NCI-H510A (cell line): ENCODE data around the gene DEUP1.
A peak's percentile ranks its signal among the peaks of the same experiment; 100 is the strongest.
"Not testable (repeated sequence)": the region's sequence is repeated elsewhere in the genome, so short reads cannot be mapped to it uniquely, and the experiment has no call there.

Source experiments
- DNase-seq: peaks from one replicate; lab custom pipeline; 2025; lab: John Stamatoyannopoulos, UW

Gene DEUP1

DNA sequence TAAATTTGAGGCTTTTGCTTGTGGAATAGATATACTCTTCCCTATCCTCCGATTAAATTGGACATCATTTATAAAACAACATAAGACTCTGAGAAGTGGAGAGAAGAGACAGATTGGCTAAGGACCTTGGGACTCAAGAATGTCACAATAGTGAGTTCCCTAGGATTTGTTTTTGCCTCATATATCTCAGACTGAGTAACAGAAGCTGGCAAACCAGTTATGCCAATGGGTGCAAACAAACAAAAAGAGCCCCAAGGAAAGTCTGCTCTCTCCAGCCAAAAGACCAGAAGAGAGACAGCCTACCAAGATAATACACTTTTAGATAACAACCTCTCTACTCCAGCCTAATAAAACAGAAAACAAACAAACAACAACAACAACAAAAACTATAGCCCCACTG, 28.9 kb downstream of the DEUP1 start:
- no peak for DNase-seq

DNA sequence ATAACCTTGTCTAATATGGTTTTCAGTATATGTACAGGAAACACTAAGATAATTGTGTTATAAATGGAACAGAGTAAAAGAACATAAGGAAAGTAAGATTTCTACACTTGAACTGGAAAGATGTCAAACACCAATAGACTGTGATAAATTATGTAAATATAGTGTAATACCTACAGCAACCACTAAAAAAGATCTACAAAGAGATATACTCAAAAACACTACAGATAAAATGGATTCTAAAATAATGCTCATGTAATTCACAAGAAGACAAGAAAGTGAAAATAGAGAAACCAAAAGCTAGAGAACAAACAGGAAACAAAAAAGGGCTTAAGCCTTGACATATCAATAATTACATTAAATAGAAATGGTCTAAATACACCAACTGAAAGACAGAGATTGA, 30.9 kb downstream of the DEUP1 start:
- DNase-seq, result no peak

DNA sequence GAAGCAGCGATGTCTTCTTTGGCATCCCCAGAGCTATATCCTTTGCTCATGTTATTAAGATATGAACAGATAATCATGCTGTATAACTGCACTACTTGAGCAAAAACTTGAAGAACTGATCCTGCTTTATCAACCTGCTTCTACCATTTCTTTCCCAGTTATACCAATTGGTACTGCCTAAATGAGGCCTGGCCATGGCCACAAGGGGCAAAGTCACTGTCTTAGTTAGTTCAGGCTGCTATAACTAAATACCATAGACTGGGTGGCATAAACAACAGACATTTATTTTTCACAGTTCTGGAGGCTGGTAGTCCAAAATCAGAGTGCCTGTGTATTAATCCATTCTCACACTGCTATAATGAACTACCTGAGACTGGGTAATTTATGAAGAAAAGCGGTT, 37.5 kb downstream of the DEUP1 start:
- no peak for DNase-seq

DNA sequence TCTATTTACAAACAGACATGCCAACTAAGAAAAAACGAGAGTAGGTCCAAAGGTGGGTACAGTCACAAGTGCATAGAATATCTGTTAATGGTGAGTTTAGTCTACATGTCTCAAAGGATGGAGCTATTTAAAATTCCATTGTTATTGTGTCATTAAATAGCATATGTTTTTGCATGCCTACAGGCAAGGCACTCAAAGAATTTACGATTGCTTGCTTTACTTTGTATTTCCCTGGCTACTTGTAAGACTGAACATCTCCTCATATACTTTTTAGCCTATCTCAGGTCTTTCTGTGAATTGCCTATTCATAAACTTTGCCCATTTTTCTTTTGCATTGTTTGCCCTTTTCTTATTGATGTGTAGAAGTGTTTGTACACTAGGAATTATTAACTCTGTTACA, 39.7 kb downstream of the DEUP1 start:
- DNase-seq, result no peak

DNA sequence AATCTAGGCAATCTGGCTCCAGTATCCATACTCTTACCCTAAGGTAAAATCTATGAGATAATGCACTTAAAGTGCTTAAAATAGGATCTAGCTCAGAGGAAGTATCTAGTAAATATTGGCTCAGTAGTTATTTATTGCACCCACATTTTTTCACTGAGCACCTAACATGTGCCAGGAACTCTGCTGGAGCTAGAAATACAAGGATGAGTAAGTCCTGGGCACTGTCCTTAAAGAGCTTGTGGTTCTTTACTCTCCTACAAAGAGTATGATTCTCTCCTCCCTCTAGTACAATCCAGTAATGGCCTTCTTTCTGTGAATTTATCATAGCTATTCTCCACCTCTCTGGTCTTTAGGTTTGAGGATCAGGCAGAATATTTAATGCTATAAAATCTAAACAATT, 59.2 kb downstream of the DEUP1 start:
- DNase-seq, result no peak

DNA sequence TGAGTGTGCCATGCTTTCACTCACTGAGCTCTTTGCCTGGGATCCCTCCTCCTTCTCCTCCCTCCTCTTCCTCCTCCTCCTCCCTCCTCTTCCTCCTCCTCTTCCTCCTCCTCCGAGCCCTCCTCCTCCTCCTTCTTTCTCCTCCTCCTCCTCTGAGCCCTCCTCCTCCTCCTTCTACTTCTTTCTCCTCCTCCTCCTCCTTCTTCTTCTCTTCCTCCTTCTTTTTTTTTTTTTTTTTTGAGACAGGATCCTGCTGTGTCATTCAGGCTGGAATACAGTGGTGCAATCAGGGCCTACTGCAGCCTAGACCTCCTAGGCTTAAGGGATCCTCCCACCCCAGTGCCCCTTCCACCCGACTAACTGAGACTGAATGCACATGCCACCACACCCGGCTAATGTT, 62.3 kb downstream of the DEUP1 start:
- DNase-seq, result no peak

DNA sequence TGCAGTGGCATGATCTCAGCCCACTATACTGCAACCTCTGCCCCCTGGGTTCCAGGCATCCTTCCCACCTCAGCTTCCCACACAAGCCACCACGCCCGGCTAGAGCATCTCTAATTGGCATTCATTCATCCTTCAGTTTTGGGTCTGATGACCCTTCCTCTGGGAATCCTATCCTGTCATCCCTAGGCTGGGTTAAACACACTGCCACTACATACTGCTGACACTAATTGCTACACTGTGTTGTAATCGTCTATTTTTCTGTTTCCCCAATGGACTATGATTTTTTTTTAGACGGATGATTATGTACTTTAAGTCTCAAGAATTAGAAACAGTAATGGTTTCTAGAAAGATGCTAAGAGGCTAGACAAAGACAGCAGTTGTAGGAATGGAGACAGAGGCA, 62.8 kb downstream of the DEUP1 start:
- DNase-seq, result no peak

DNA sequence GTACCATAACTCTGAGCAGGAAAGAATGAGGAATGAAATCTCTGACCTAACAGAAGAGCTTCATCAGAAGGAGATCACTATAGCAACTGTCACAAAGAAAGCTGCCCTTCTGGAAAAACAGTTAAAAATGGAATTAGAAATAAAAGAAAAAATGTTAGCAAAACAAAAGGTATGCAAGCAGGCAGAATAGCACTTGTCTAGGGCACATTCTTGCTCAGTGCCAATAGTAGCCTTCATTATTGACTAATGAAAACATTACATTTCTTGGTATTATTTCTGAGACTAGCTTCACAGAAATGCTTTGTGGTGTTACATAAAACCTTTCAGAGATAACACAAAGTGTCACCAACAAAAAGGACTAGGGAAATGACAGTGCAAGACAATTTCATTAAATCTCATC, 63.9 kb downstream of the DEUP1 start:
- DNase-seq, result no peak

DNA sequence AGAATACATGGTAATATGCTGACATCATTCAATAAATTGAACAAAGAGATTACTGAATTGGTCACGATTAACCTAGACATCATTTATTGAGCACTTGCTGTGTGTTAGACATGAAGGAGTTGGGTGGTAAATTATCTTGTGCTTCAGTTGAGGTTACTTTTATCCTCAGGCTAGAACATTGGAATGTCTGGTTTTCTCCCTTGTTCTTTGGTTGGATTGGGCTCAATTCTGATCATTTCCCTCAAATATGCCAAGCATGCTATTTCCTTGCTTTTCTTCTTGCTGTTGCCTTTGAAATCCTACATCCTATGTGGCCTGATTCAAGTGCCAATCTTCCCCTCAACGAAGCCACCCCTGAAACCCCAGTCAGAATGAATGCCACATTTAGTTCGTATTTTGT, 65.8 kb downstream of the DEUP1 start:
- no peak for DNase-seq

DNA sequence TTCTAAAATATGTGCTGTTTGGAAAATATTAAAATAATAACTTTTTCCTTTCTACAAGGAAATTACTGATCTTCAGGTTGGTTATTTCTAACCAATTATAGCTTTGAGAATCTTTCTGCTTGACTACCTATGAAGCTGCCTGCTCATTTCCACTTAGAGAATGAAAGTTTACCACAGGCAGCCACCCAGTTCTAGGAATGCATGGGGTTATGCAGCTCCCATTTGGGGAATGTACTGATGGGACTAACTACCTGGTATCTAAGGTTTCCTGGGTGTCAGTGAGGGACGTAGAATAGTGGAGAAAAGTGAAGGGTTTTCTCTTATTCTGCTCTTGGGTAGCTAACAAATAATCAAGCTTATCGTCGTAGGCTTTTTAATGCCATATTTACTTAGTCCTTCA, 73.4 kb downstream of the DEUP1 start:
- DNase-seq, result no peak

DNA sequence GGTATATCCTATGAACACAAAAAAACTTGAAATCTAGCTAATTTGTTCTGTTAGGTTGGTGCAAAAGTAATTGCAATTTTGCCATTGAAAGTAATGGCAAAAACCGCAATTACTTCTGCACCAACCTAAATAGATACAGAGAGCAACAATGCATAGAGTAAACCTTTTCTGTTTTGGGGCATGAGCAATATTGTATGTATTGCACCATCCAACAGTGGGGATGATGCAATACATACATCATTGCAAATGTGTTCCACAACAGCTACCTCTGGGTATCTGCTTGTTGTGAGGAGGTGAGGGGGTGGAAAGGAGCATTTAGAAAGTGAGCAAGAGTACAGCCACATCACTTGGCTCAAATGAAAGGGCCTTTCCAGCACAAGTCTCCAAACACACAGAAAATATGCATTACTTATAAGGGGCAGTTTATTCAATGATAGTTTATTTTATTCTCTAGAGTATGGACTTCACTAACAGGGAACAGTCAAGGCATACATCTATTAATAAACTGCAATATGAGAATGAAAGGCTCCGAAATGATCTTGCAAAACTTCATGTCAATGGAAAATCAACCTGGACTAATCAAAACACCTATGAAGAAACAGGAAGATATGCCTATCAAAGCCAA, 77.3 kb downstream of the DEUP1 start:
- no peak for DNase-seq

DNA sequence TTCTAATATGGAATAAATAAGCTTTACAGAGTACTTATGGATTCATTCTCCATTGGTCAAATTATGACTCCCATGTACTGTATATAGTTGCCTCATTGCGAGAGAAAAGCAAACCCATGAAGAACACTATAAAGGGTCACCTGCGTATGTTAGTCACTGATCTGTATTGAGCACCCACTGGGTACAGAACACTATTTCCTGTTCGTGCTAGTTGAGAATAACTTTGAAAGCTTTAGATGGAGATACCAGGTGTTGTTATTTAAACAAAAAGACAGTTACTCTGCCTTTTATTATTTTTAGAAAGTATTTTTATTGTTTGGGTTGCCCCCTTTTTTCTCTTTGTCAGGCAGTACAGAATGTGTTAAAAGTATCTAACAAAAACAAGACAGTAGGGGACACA, 79.9 kb downstream of the DEUP1 start:
- DNase-seq, result no peak

DNA sequence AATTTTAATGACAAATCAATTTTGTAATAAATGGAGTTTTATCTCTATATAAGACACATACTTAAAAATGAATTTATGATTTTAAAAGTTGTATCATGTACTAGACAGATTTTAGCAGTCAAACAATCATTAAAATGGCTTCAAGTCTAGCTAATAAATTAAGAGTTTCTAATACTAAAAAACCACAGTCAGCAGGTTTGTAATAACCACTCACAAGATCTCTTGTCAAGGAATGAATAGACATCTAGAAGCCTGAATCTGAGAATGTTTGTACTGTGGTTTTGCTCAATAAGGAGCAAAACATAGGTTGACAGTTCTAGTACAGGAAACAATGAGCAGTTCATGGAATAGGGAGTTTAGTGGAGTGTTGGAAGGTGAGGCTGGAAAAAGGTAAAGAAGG, 81.2 kb downstream of the DEUP1 start:
- DNase-seq, result no peak

DNA sequence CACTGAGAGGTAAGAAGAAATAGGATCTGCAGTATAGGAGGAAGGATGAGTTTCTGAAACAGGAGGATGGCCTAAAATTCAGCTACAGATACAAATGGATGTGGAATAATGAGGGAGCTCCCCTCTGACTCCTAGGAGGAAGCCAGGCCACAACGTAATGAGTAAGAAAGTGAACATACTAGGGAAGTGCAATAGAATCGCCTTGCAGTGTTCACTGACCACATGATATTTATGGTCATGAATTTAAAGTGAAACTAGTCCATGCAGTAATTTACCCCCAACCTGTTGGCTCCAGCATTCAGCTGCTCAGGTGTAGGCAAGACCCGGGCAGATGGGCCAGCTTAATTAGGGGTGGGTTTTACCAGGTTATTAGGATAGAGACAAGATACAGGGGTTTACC, 101.7 kb downstream of the DEUP1 start:
- no peak for DNase-seq

DNA sequence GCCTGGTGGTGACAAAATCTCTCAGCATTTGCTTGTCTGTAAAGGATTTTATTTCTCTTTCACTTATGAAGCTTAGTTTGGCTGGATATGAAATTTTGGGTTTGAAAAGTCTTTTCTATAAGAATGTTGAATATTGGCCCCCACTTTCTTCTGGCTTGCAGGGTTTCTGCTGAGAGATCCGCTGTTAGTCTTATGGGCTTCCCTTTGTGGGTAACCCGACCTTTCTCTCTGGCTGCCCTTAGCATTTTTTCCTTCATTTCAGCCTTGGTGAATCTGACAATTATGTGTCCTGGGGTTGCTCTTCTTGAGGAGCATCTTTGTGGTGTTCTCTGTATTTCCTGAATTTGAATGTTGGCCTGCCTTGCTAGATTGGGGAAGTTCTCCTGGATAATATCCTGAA, 112.7 kb downstream of the DEUP1 start:
- DNase-seq, result not testable (repeated sequence)

DNA sequence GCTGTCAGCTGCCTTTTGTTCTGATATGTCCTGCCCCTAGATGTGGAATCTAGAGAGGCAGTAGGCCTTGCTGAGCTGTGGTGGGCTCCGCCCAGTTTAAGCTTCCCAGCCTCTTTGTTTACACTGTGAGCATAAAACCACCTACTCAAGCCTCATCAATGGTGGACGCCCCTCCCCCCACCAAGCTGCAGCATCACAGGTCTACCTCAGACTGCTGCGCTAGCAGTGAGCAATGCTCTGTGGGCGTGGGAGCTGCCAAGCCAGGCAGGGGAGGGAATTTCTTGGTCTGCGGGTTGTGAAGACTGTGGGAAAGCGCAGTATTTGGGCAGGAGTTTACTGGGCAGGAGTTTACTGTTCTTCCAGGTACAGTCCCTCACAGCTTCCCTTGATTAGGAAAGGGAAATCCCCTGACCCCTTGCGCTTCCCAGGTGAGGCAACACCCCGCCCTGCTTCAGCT, 114.1 kb downstream of the DEUP1 start:
- DNase-seq, result peak; percentile 86

DNA sequence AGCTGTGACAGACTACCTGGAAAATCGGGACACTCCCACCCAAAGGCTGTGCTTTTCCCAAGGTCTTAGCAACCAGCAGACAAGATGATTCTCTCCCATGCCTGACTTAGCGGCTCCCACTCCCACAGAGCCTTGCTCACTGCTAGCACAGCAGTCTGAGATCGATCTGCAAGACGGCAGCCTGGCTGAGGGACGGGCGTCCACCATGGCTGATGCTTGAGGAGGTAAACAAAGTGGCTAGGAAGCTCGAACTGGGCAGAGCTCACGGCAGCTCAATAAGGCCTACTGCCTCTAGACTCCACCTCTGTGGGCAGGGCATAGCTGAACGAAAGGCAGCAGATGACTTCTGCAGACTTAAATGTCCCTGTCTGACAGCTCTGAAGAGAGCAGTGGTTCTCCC, 127.7 kb downstream of the DEUP1 start:
- DNase-seq, result no peak

DNA sequence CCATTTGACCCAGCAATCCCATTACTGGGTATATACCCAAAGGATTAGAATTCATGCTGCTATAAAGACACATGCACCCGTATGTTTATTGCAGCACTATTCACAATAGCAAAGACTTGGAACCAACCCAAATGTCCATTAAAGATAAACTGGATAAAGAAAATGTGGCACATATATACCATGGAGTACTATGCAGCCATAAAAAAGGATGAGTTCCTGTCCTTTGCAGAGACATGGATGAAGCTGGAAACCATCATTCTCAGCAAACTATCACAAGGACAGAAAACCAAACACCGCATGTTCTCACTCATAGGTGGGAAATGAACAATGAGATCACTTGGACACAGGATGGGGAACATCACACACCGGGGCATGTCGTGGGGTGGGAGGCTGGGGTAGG, 133.1 kb downstream of the DEUP1 start:
- DNase-seq, result not testable (repeated sequence)

DNA sequence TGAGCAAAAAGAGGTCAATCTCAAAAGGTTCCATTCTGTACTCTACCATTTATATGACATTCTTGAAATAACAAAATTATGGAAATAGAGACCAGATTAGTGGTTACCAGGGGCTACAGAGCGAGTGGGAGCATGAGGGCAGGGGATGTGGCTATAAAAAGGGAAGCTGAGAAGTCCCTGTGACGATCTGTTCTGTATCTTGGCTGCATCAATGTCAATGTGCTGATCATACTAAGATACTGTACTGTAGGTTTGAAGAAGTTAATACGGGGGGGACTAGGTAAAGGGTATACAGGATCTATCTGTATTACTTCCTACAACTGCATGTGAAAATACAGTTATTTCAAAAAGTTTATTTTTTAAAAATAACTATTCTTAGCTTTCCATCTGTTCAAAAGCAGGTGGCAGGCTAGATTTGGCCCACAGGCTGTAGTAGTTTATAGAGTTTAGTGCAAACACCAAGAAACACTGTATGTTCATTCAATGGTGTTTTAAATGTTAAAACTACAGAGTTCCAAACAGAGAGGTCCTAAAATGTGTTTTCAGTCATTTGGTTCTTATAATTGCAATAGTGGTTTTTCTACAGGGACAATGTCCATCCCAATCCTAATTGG, 134.5 kb downstream of the DEUP1 start:
- no peak for DNase-seq

DNA sequence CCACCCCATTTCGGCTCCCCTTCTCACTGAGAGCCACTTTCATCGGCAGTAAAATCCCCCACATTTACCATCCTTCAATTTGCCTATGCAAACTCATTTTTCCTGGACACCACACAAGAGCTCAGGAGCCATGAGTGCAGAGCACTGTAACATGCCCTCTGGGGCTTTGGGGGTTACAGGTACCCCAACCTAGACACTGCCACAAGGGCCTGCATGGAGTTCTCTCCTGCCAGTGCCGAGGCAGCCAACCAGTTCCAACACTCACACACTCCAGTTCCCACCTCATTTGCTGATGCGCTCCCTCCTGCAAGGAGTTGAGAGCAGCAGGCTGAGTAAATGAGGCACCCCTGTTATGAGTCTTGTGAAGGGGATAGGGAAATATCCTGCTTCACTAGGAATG, 136.5 kb downstream of the DEUP1 start:
- DNase-seq, result no peak

DNA sequence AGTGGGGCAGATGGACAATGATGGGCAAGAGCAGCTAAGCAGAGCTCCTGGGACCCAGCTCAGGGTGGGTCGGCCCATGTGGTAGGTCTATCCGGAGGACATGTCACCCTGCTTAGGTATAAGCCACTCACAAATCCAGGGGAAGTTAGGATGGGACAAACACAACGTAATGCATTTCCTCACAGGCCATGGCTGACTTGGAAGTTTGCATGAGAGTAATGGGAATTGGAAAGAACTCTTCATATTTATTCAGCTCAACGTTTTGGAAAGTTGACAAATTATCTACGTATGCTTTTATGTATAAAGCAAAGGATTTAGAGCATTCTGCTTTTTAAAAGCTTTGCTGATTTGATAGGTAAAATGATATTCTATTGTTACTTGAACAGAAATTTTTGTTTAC, 137.7 kb downstream of the DEUP1 start:
- DNase-seq, result no peak

DNA sequence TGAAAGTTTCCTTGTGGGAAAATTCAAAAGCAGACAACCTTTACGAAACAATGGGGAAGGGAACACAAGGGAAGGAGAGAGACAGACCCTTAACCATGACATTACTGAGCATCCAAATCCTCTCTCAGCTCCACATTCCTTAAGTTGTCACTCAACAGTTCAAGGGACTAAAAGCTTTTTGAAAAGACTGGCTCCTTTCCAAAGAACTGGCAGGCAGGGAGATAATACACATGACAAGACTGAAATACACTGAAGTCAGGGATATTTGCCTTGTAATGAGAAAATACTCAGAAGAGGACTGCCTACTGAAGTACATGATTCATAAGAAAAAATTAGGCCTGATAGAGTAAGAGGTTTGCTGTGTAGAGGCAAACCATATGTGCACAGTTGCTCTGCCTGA, 143.6 kb downstream of the DEUP1 start:
- DNase-seq, result no peak

DNA sequence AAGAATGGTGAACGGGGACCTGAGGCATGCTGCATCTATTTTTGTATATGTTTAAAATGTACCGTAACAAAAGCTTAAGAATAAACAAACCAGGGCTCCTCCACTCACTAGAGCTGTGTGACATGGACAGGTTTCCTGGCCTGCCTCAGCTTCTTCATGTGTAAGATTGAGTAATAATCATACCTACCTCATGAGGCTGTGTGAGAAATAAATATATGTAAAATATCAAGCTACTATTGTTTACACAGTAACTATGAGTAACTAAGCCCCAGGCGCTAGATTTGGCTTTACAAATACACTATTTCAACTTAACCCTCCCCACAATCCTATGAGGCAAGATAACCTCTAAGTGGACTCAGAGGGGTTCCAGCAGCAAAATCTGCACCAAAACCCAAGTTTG, 146.3 kb downstream of the DEUP1 start:
- DNase-seq, result no peak

DNA sequence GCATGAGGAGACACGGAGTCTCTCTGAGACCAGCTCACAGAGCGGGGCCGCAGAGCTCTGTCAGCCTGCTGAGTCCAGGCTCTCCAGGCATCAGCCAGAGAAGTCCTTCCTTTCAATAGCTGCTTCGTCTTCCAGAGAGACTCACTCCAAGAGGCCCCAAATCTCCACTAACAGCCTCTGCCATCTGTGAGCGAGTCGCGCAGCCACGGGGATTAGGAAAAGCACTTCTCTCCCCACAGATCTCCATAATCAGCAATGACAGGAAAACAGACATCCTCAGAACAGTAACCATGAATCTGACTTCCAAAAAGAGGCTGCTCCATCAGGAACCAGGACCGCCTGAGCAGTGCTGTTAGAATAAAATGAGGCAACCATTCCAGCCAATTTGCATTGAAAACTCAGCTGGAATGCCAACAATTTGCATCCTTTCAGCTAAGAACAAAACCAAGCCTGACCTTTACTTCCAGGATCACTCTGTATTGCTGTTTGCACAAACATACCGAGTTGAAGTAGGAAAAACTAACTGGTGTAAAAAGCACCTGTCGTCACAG, 147.2 kb downstream of the DEUP1 start:
- no peak for DNase-seq
